ENCODE measurements around the gene COL15A1.

GRCh38 chr9:98997604-98998003, 53.9 kb downstream of the COL15A1 start:
- TF ChIP-seq YY1 (IDR thresholded peaks at IDR 0.05; ENCODE audit: insufficient read depth, insufficient read length) (no peak), ZNF274 (IDR thresholded peaks at IDR 0.05; ENCODE audit: low read depth, low read length) (no peak)
